Left lung (tissue), 10 donors: ENCODE data around the gene PLCD4. TPM values are rescaled to one million over a fixed set of nuclear protein-coding genes. Genes with fewer than 3 reads are reported as not detected.

ENCODE experiments used
- ATAC-seq: fragments of 200-7000 bp; cut with Tn5 transposase; one replicate; pipeline ENCODE4 v1.9.1; 2020; ENCODE audit warnings: moderate library complexity
- DNase-seq, 4 donors: peaks; one replicate each; pipeline ENCODE4 v3.0.0-alpha.2; 2013 to 2020
- H3K27ac ChIP-seq, 2 donors: fragments of 200-600 bp; sonication (generic) in 1 of 2; one replicate each; pipeline versions ENCODE4 v1.5.0 to v1.8.0; 2020 to 2021
- H3K27me3 ChIP-seq, 2 donors: fragments of 200-600 bp; sonication (generic) in 1 of 2; one replicate each; pipeline versions ENCODE4 v1.5.0 to v1.8.0; 2020 to 2021
- H3K36me3 ChIP-seq, 2 donors: fragments of 200-600 bp; sonication (generic) in 1 of 2; one replicate each; pipeline versions ENCODE4 v1.5.0 to v1.8.0; 2020 to 2021
- H3K4me1 ChIP-seq, 2 donors: fragments of 200-600 bp; one replicate each; pipeline ENCODE4 v1.8.0; 2021
- H3K4me3 ChIP-seq, 2 donors: fragments of 200-600 bp; sonication (generic) in 1 of 2; one replicate each; pipeline versions ENCODE4 v1.5.0 to v1.8.0; 2020 to 2021; ENCODE audit warnings: mild to moderate bottlenecking in 1 of 2
- H3K9me3 ChIP-seq, 2 donors: fragments of 200-600 bp; sonication (generic) in 1 of 2; one replicate each; pipeline versions ENCODE4 v1.5.0 to v1.8.0; 2020 to 2021
- intact Hi-C, 2 donors: fragments of 100-400 bp; cut with DNase I; formaldehyde crosslinking; loops; one replicate each; pipeline versions ENCODE4 v1.11.2 to v1.14.2; 2022
- polyA plus RNA-seq, 6 donors: library from polyadenylated mRNA; unstranded; fragments of 120-200 nt; gene quantifications; one replicate each; pipeline ENCODE4 v1.2.1, GENCODE V29; 2013; ENCODE audit not compliant: insufficient read length in 6 of 6
- total RNA-seq, 2 donors: library from RNA; stranded (reverse); fragmentation: NEBNext Ultra II Directional; extraction: Animal tissue kit (Norgen Biotek cat#: 25700); gene quantifications; one replicate each; pipeline ENCODE4 v1.2.1, GENCODE V29; 2021
- TF ChIP-seq, protein P1 (sequence below), 2 donors: fragments of 200-600 bp; sonication (generic) in 1 of 2; IDR thresholded peaks; one replicate each; pipeline versions ENCODE4 v1.5.0 to v1.8.0; 2021; ENCODE audit warnings: antibody characterized with exemption in 2 of 2
- donor health status: DM: no; HTN: yes; CAD: no.
- donor health status: DM: no; HTN: no; CAD: no.

The PLCD4 gene
- total and polyA plus RNA-seq, 8 donors = 0.89 to 13.5 (median 10.5) TPM

DNA sequence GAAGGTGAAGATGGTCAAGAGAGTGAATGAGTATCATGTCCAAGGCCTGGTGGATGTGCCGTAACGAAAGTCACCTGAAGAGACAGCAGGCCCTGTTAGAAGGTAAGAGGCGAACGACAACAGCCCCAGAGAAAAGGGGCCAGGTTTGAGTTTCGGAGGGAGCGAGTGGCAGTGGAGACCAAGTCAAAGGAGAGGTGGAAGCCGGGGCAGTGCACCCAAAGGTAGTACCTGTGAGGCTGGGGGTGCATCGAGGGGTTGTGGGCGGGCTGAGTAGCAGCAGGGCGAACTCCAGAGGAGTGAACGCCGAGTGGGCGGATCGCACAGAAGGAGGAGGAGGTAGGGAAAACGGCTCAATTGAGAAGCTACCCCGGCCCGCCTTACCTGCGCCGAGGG, 39.9 kb upstream of the PLCD4 start:
- no peaks in the 10 kb centered on the region for H3K9me3 ChIP-seq
- ATAC-seq (peak; percentile 64), DNase-seq (no peak)
- peak overlapping the region; percentile 74 to 92 for H3K4me3 ChIP-seq
- H3K27me3 ChIP-seq = no peaks in the 10 kb centered on the region
- peaks cover 24 to 50% of the 10 kb centered on the region in 2 donors for H3K4me1 ChIP-seq
- peak overlapping the region; percentile 83 to 88 for H3K27ac ChIP-seq
- TF ChIP-seq, protein P1, sequence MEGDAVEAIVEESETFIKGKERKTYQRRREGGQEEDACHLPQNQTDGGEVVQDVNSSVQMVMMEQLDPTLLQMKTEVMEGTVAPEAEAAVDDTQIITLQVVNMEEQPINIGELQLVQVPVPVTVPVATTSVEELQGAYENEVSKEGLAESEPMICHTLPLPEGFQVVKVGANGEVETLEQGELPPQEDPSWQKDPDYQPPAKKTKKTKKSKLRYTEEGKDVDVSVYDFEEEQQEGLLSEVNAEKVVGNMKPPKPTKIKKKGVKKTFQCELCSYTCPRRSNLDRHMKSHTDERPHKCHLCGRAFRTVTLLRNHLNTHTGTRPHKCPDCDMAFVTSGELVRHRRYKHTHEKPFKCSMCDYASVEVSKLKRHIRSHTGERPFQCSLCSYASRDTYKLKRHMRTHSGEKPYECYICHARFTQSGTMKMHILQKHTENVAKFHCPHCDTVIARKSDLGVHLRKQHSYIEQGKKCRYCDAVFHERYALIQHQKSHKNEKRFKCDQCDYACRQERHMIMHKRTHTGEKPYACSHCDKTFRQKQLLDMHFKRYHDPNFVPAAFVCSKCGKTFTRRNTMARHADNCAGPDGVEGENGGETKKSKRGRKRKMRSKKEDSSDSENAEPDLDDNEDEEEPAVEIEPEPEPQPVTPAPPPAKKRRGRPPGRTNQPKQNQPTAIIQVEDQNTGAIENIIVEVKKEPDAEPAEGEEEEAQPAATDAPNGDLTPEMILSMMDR (IDR thresholded peaks at IDR 0.05) = no peak
- H3K36me3 ChIP-seq = peaks cover 0 to 14% of the 10 kb centered on the region in 2 donors
- intact Hi-C loops = no loop called here

GRCh38 chr2:218568190-218569037, 39.3 kb upstream of the PLCD4 start, which contains the start of the genes CNOT9 and USP37:
TSS of gene CNOT9 (plus strand) at chr2:218568839. CDS start at chr2:218568955, 116 bp downstream.
TSS of gene USP37 (minus strand) at chr2:218568351. CDS start at chr2:218558653, 9,698 bp downstream.
- no peaks in the 10 kb centered on the region for H3K9me3 ChIP-seq
- no peaks in the 10 kb centered on the region for H3K27me3 ChIP-seq
- ATAC-seq = peak; percentile 97
- TF ChIP-seq, protein P1 (IDR thresholded peaks at IDR 0.05) = peak in 1 of 2 donors; percentile 31
- peak; percentile 97 to 100 (median 100) for DNase-seq
- H3K4me3 ChIP-seq = peak within 1 kb of the TSS; percentile 74 to 92
- peak within 1 kb of the TSS; percentile 88 for H3K27ac ChIP-seq
- intact Hi-C loops = no loop called here
- H3K36me3 ChIP-seq = peaks cover 0 to 18% of the 10 kb centered on the region in 2 donors
- H3K4me1 ChIP-seq = peaks cover 24 to 50% of the 10 kb centered on the region in 2 donors

GRCh38 chr2:218569038-218569431, 38.7 kb upstream of the PLCD4 start:
- Histone ChIP-seq H3K9me3 (no peaks in the 10 kb centered on the region), H3K4me1 (peaks cover 24 to 50% of the 10 kb centered on the region in 2 donors), H3K27ac (peak overlapping the region; percentile 88), H3K36me3 (peaks cover 0 to 23% of the 10 kb centered on the region in 2 donors), H3K27me3 (no peaks in the 10 kb centered on the region), H3K4me3 (peak overlapping the region; percentile 74 to 92)
- intact Hi-C loops = no loop called here
- DNase-seq (peak; percentile 44 to 82 (median 54)), ATAC-seq (peak; percentile 29)
- TF ChIP-seq, protein P1 (IDR thresholded peaks at IDR 0.05) = no peak

- TF ChIP-seq, protein P1 (IDR thresholded peaks at IDR 0.05) = no peak
- Histone ChIP-seq H3K27me3 (no peaks in the 10 kb centered on the region), H3K36me3 (peaks cover 0 to 32% of the 10 kb centered on the region in 2 donors), H3K4me1 (peaks cover 24 to 50% of the 10 kb centered on the region in 2 donors), H3K27ac (peak overlapping the region; percentile 88), H3K9me3 (no peaks in the 10 kb centered on the region), H3K4me3 (peak overlapping the region; percentile 74 to 92)
- intact Hi-C loops = no loop called here
- no peak for ATAC-seq
- DNase-seq = peak in 2 of 4 donors; percentile 36 to 45
Observed at GRCh38 chr2:218569661-218570500, 37.8 kb upstream of the PLCD4 start.
